HG03354 (cell line): ENCODE measurements around the gene VMAC.

Source experiments
- ATAC-seq: cut with Tn5 transposase; IDR thresholded peaks from one replicate; pipeline ENCODE4 v1.9.1; 2021; ENCODE audit warnings: mild to moderate bottlenecking; ENCODE audit not compliant: unreplicated experiment, poor library complexity, severe bottlenecking

Gene VMAC

DNA sequence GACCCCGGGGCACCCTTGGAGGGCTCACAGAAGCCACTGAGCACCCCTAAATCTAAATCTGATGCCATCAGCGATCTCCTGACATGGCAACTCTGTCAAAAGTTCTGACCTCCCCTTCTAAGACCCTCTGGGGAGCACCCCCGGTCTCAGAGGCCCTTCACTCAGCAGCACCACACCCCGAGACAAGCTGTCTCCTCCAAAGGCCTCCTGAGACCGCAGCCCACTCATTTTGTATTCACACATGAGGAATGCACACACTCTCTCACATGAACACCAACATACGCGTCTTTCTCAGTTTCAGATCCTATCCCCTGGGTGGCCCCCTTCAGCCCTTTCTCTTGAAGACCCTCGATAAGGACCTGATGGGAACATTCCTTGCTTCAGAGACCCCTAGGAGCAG lies 3.7 kb upstream of the VMAC start:
- no peak for ATAC-seq

DNA sequence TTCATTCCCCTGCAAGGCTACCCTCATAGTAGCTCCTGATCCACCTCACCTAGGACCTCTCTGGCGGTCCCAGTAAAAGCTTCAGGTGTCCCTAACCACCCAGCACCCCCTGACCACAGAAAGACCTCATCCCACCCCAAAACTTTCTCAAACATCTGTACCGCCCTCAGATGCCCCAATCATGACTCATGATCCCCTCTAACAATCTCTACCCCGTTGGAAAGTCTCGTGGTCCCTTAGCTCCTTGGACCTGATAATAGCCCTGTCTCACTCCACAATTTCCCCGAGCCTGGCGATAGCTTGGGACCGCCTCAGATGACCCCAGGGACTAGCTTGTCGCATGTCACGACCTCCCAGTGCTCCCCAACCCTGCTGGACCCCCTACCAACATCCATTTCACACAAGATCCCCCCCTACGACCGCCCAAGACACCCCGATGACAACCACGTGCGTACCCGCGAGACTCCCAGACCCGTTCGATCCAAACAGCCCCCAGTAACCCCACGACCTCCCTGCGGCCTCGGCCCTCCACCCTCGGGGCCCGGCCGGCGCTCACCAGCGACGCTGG lies 1.5 kb upstream of the VMAC start:
- no peak for ATAC-seq

GRCh38 chr19:5903624-5904351 lies 884 bp upstream of the VMAC start, which contains the start of gene NDUFA11:
NDUFA11 (minus strand) TSS chr19:5903790; CDS start chr19:5903708, 82 bp downstream.
- peak; percentile 41 for ATAC-seq

GRCh38 chr19:5905114-5905778 lies 574 bp downstream of the VMAC start:
- no peak for ATAC-seq

DNA sequence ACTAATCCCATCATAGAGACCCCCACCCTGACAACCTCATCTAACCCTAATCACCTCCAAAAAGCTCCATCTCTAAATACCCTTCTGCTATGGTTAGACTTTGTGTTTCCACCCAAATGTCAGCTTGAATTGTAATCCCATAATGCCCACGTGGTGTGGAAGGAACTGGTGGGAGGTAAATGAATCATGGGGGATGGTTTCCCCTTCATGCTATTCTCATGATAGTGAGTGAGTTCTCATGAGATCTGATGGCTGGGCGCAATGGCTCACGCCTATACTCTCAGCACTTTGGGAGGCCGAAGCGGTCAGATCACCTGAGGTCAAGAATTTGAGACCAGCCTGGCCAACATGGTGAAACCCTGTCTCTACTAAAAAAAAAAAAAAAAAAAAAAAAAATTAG lies 2.6 kb downstream of the VMAC start:
- no peak for ATAC-seq

DNA sequence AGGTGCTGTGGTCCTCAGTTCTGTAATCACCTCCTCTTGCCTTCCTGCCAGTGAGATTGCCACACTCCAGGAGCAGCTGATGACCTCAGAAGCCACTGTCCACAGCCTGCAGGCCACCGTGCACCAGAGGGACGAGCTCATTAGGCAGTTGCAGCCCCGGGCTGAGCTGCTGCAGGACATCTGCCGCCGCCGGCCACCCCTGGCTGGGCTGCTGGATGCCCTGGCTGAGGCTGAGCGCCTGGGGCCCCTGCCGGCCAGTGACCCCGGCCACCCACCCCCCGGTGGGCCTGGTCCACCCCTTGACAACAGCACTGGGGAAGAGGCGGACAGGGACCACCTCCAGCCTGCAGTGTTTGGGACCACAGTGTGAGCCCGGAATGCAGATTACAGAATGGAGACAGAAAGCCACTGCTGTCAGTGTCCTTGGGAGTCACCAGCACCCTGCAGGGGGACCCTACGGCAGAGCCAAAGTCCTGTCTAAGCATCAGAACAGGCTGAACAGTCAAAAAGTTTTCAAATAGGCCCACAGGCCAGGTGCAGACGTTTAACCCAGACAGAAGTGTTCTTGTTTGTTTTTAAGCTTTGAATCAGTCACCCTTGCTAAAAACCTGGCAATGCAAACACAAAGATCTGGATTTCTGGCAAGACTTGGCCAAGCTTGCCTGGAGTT lies 4.2 kb downstream of the VMAC start:
- no peak for ATAC-seq

DNA sequence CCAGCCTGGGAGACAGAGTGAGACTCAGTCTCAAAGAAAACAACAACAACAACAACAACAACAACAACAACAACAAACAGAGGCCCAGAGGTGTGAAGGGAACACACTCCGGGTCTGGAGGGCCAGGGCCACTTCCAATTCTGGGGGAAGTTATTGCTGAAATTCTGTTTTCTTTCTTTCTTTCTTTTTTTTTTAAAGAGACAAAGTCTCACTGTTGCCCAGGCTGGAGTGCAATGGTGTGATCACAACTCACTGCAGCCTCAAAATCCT lies 5.9 kb downstream of the VMAC start:
- ATAC-seq, result no peak

DNA sequence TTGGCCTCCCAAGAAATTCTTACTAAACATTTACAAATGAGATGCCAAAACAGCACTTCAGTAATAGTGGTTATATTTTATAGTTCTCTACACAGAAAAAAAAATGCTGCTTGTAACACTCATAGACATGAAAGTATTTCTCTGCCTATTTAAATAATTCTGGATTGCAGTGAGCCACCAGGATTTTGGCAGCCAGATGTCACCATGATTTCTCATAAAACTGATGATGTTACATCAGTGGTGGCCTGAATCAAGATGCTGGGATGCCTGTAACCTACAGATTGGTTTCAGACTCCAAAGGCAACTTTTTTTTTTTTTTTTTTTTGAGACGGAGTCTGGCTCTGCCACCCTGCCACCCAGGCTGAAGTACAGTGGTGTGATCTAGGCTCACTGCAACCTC lies 6.7 kb downstream of the VMAC start:
- ATAC-seq, result no peak

DNA sequence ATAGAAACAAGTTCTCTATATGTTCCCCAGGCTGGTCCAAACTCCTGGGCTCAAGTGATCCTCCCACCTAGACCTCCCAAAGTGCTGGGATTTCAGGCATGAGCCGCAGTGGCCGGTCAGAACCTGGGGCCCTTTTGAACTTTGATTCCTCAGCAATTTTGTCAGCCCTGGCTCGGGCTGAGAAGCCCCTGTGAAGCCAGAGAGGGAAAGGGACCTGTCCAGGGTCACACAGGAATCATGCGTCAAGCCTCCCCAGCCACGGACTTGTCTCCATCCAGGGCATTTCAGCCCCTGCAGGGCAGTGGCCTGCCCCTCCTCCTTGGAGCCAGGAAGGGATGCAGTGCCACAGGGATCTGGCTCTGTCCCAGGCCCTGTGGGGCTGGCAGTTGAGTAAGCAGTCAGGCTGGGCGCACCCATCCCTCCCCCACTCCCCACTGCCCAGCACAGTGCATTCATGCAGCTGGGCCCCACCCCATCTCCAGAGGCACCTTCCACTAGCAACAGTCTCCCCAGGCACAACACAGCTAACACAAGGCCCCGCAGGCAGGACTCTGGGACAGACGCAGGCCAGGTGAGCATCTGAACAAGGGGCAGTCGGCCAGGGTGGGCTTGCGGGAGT lies 9.2 kb downstream of the VMAC start, which contains the start of gene CAPS:
Gene CAPS (plus strand): TSS at position 516 of the 619 bp plus-strand sequence. CDS start 153 bp downstream, outside the sequence.
- no peak for ATAC-seq

DNA sequence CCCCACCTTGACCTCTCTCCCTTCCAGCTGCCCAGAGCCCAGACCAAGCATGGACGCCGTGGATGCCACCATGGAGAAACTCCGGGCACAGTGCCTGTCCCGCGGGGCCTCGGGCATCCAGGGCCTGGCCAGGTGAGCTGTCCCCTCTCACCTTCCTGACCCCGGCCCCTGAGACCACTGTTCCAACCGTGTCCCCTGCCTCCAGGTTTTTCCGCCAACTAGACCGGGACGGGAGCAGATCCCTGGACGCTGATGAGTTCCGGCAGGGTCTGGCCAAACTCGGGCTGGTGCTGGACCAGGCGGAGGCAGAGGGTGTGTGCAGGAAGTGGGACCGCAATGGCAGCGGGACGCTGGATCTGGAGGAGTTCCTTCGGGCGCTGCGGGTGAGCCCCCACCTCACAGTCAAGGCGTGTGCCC lies 9.7 kb downstream of the VMAC start:
- no peak for ATAC-seq

- ATAC-seq, result no peak
Observed at GRCh38 chr19:5914946-5915781, 10.5 kb downstream of the VMAC start.

DNA sequence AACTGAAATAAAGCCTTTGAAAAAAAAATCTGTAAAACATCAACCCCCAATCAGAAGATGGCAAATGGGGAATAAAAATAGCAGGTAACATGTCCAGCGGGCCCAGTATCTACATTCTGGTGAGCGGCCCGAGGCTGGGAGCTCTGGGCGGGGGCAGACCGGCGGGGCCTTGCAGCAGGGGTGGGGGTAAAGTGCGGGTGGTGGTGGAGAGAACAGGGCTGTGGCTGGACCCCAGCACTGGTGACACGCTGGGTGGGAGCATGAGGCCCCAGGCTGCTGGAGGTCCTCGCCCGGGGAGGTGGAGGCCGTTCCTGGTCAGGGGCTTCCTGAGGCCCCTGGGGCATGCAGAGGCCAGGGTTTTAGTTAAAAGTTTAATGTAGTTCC lies 11.1 kb downstream of the VMAC start:
- ATAC-seq, result no peak

DNA sequence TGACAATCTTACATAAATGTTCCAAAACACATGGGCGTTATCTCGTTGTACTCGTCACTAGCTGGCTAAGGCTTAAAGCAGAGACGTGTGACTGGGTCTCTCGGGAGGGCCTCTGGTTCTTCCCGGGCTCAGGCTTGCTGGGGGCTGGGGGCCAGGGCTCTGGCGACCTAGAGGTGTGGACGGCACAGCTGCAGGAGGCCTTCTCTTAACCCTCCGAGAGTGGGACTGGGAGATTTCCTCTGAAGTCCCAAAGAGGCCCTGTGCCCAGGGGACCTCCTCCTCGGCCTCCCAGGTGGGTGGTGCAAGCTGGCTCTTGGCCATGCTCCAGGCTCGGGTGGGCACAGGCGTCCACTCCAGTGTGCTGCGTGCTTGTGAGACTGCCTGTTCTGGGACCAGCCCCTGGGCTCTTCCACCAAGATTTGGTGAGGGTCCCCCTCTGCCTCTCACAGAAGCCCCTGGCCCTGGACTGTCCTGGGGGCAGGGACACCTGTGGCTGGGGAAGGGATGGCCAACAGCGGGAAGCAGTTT lies 11.6 kb downstream of the VMAC start:
- ATAC-seq, result no peak

DNA sequence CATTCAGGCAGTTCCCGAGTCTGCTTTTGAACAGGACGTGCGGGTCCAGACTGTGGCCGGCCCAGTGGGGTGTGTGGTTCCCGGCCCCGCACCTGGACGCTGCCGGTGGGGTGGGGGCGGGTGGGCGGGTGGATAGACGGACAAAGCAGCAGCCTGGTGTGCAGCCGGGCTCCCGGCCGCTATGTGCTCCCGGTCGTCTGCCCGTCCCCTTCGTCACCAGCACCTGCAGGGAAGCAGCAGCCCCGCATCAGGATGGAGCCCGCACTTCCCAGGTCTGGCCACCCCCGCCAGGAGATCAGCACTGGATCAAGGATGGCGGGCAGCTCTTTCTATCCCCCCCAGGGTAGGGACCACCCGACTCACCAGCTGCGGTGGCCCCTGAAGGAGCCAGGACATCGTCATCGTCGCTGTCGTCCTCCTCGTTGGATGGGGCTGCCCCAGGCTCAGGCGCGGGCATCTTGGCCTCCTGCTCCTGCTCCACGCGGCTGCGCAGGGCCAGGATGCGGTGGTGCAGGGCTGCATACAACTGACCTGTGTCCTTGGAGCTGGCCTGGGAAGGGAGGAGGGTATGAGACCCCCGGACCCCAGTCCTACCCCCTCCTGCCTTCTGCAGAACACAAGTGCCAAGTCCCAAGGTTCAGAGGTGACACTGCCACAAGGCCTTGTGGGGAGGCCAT lies 12.9 kb downstream of the VMAC start:
- ATAC-seq, result no peak

- no peak for ATAC-seq
Observed at GRCh38 chr19:5918463-5919079, 13.9 kb downstream of the VMAC start.

GRCh38 chr19:5921516-5922160 lies 17.0 kb downstream of the VMAC start:
- no peak for ATAC-seq

- ATAC-seq, result no peak
Observed at GRCh38 chr19:5922161-5922545, 17.5 kb downstream of the VMAC start.

DNA sequence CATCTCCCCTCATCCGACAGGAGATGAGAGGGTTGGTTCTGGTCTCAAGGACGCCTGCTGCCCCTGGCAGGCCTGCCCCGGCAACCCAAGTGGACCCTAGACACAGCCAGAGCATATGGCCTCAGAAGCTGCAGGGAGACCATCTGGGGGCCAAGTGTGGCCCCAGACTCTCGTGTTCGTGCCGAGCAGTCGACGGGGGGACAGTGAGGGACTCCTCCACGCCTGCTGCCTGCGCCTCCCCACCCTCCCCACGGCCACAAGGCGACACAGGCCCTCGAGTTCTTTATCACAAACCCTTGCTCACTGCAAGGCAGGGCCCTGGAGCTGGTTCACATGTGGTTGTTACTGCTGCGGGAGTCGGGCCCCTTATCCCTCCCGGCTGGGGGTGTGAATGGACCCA lies 18.7 kb downstream of the VMAC start:
- ATAC-seq, result no peak
